ENCODE measurements around the gene TIMP2. TPM values are rescaled to one million over a fixed set of nuclear protein-coding genes. Genes with fewer than 3 reads are reported as not detected.
A peak's percentile ranks its signal among the peaks of the same experiment; 100 is the strongest.

The TIMP2 gene
- polyA plus RNA-seq, 1 donor: 89.2 TPM

- Histone ChIP-seq H3K4me1 (ENCODE audit: control insufficient read depth, insufficient read depth, low read length) (peaks cover 34% of the 10 kb centered on the region), H3K27me3 (ENCODE audit: control insufficient read depth, insufficient read depth, low read length) (no peaks in the 10 kb centered on the region), H3K36me3 (ENCODE audit: control insufficient read depth, insufficient read depth, low read length) (no peaks in the 10 kb centered on the region), H3K9me3 (ENCODE audit: control insufficient read depth, low read depth, low read length) (no peaks in the 10 kb centered on the region), H3K27ac (ENCODE audit: low read length) (no peak overlapping the region), H3K4me3 (ENCODE audit: low read length) (no peak overlapping the region)
- no peak for DNase-seq
- no CpG with 5 or more reads among the region's 12 CpGs for WGBS (ENCODE audit: insufficient coverage, low lambda C conversion rate)
Observed at GRCh38 chr17:78957128-78957527, 31.9 kb upstream of the TIMP2 start.

DNA sequence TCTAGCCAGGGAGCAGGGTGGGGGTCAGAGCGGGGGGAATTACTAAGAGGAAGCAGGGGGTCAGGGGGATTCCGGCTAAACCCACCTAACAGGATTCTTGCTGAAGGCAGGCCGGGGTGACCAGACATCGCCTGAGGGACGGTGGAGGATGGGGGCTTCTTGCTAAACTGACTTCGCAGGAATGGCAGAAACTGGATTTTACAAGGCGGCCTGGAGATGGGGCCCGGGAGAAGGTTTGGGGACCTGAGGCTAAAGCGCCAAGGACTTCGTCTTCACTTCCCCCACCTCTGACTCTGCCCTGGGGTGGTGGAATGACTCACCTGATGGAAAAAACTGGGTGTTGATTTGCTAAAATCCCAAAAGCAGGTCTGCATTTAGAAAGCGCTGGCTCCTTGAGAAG is 31.1 kb upstream of the TIMP2 start:
- Histone ChIP-seq H3K4me3 (ENCODE audit: low read length) (no peak overlapping the region), H3K9me3 (ENCODE audit: control insufficient read depth, low read depth, low read length) (no peaks in the 10 kb centered on the region), H3K27ac (ENCODE audit: low read length) (no peak overlapping the region), H3K36me3 (ENCODE audit: control insufficient read depth, insufficient read depth, low read length) (no peaks in the 10 kb centered on the region), H3K27me3 (ENCODE audit: control insufficient read depth, insufficient read depth, low read length) (no peaks in the 10 kb centered on the region), H3K4me1 (ENCODE audit: control insufficient read depth, insufficient read depth, low read length) (peaks cover 32% of the 10 kb centered on the region)
- 96% methylated on average over 4 of the region's 11 CpGs for WGBS (ENCODE audit: insufficient coverage, low lambda C conversion rate)
- no peak for DNase-seq

DNA sequence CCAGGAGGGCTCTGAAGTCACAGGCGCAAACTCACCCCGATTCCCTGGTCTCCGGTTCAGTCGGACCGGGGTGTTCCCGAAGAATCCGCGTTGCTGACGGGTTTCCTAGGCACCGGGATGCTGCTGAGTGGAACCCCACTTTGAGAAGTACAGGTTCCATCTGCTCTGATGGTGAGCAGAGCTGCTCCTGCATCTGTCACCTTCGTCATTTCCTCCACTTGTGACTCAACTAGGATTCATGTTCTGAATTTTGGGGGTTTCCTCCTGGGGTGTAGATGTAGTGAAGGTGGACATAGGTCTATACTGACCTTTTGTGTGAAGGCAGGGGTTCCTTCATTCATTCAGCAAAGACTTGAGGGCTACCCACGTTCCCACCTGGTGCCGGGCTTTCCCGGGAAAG is 29.5 kb upstream of the TIMP2 start:
- no peak overlapping the region for H3K4me3 ChIP-seq (ENCODE audit: low read length)
- H3K36me3 ChIP-seq (ENCODE audit: control insufficient read depth, insufficient read depth, low read length): no peaks in the 10 kb centered on the region
- no peak for DNase-seq
- H3K4me1 ChIP-seq (ENCODE audit: control insufficient read depth, insufficient read depth, low read length): peaks cover 28% of the 10 kb centered on the region
- H3K27me3 ChIP-seq (ENCODE audit: control insufficient read depth, insufficient read depth, low read length): no peaks in the 10 kb centered on the region
- H3K9me3 ChIP-seq (ENCODE audit: control insufficient read depth, low read depth, low read length): peaks cover 6% of the 10 kb centered on the region
- no CpG with 5 or more reads among the region's 14 CpGs for WGBS (ENCODE audit: insufficient coverage, low lambda C conversion rate)
- H3K27ac ChIP-seq (ENCODE audit: low read length): no peak overlapping the region

DNA sequence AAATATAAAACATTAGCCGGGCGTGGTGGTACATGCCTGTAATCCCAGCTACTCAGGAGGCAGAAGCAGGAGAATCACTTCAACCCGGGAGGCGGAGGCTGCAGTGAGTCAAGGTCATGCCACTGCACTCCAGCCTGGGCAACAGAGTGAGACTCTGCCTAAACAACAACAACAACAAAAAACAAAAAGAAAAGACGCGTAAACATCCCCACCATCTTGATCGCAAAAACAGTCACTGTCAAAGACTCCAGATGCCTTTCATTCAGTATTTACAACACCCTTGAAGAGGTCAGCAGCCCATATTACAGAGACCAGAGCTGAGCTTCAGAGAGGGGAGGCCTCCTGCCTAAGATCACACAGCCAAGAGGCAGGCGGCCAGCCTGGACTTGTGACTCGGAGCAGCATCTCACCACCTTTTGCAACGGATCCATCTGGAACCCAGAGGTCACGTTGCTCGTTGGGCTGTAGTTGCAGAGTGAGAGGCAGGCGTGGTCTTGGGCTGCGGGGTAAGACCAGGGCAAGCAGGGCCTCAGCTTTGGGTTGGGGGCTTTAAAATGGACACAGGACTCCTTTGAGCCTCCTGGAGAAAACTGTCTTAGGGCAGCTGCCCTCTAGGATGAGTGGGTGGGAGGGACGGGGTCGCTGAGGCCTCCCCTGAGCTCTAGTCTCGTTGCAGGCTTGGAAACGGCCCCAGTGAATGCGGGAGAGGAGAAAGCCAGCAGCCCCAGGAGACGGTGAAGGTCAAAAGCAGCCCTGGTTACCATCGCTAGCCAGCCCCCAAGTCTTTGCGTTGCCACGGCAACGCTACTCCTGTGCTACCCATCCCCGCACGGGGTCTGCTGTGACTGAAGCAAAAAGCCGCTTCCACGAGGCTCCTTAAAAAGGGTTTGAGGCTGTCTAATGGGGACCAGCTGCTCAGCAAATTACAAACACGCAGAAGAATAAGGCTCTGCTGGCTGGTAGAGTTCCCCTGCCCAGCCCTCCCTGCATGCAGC is 28.5 kb upstream of the TIMP2 start:
- WGBS (ENCODE audit: insufficient coverage, low lambda C conversion rate): no CpG with 5 or more reads among the region's 29 CpGs
- Histone ChIP-seq H3K4me3 (ENCODE audit: low read length) (no peak overlapping the region), H3K9me3 (ENCODE audit: control insufficient read depth, low read depth, low read length) (peaks cover 6% of the 10 kb centered on the region), H3K27me3 (ENCODE audit: control insufficient read depth, insufficient read depth, low read length) (no peaks in the 10 kb centered on the region), H3K27ac (ENCODE audit: low read length) (no peak overlapping the region), H3K4me1 (ENCODE audit: control insufficient read depth, insufficient read depth, low read length) (peaks cover 21% of the 10 kb centered on the region), H3K36me3 (ENCODE audit: control insufficient read depth, insufficient read depth, low read length) (no peaks in the 10 kb centered on the region)
- DNase-seq: no peak

- Histone ChIP-seq H3K27me3 (ENCODE audit: control insufficient read depth, insufficient read depth, low read length) (no peaks in the 10 kb centered on the region), H3K4me3 (ENCODE audit: low read length) (no peak overlapping the region), H3K36me3 (ENCODE audit: control insufficient read depth, insufficient read depth, low read length) (no peaks in the 10 kb centered on the region), H3K27ac (ENCODE audit: low read length) (no peak overlapping the region), H3K4me1 (ENCODE audit: control insufficient read depth, insufficient read depth, low read length) (peaks cover 18% of the 10 kb centered on the region), H3K9me3 (ENCODE audit: control insufficient read depth, low read depth, low read length) (peaks cover 6% of the 10 kb centered on the region)
- WGBS (ENCODE audit: insufficient coverage, low lambda C conversion rate): no CpG with 5 or more reads among the region's 10 CpGs
- DNase-seq: no peak
Observed at GRCh38 chr17:78952706-78953105, 27.5 kb upstream of the TIMP2 start.

GRCh38 chr17:78951967-78952551 is 26.9 kb upstream of the TIMP2 start:
- peak in 1 of 2 donors; percentile 62 for DNase-seq
- peaks cover 25% of the 10 kb centered on the region for H3K4me1 ChIP-seq (ENCODE audit: control insufficient read depth, insufficient read depth, low read length)
- peaks cover 6% of the 10 kb centered on the region for H3K9me3 ChIP-seq (ENCODE audit: control insufficient read depth, low read depth, low read length)
- no CpG with 5 or more reads among the region's 12 CpGs for WGBS (ENCODE audit: insufficient coverage, low lambda C conversion rate)
- H3K27me3 ChIP-seq (ENCODE audit: control insufficient read depth, insufficient read depth, low read length): no peaks in the 10 kb centered on the region
- H3K27ac ChIP-seq (ENCODE audit: low read length): peak overlapping the region; percentile 55
- H3K4me3 ChIP-seq (ENCODE audit: low read length): no peak overlapping the region
- H3K36me3 ChIP-seq (ENCODE audit: control insufficient read depth, insufficient read depth, low read length): no peaks in the 10 kb centered on the region

- DNase-seq: no peak
- no peak overlapping the region for H3K27ac ChIP-seq (ENCODE audit: low read length)
- no CpG with 5 or more reads among the region's 2 CpGs for WGBS (ENCODE audit: insufficient coverage, low lambda C conversion rate)
- H3K9me3 ChIP-seq (ENCODE audit: control insufficient read depth, low read depth, low read length): peaks cover 6% of the 10 kb centered on the region
- H3K27me3 ChIP-seq (ENCODE audit: control insufficient read depth, insufficient read depth, low read length): no peaks in the 10 kb centered on the region
- H3K4me1 ChIP-seq (ENCODE audit: control insufficient read depth, insufficient read depth, low read length): peaks cover 29% of the 10 kb centered on the region
- H3K36me3 ChIP-seq (ENCODE audit: control insufficient read depth, insufficient read depth, low read length): no peaks in the 10 kb centered on the region
- no peak overlapping the region for H3K4me3 ChIP-seq (ENCODE audit: low read length)
Observed at GRCh38 chr17:78950870-78951269, 25.7 kb upstream of the TIMP2 start.

DNA sequence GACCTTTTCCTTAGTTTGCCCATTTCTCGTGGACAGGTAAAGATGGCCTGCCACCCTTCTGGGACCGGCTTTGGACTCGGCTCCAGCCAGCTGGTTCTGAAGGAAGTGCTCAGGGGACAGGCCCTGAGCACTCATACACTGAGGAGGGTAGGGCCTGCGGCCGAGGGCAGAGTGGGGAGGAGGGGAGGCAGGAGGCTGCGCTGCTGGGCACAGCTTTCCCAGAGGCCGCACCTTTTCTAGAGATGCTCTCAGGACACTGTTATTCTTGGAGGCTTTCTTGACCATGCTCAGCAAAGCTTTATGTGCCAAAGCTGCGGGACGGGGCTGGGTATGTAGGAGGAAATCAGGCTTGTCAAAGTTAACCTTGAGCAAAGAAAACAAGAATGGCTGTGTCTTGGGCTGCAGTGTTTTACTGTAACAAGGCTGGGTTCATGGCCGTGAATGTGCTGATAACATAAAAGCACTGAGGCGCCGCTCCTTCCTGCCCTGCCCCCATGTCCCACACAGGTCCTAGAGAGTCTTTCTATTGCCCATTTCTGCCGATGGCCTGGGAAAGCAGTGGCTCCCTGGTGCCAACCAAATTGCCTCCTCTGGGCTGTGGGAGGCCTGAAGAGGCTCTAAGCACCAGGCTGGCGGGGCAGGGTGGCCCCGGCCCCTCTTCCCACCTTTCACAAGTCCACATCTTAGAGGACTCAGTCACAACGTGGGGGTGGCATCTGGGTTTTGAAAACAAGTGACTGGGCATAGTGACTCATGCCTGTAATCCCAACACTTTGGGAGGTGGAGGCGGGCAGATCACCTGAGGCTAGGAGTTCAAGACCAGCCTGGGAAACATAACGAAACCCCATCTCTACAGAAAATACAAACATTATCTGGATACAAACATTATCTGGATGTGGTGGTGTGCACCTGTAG is 22.3 kb upstream of the TIMP2 start:
- Histone ChIP-seq H3K4me1 (ENCODE audit: control insufficient read depth, insufficient read depth, low read length) (peaks cover 24% of the 10 kb centered on the region), H3K9me3 (ENCODE audit: control insufficient read depth, low read depth, low read length) (peaks cover 6% of the 10 kb centered on the region), H3K36me3 (ENCODE audit: control insufficient read depth, insufficient read depth, low read length) (no peaks in the 10 kb centered on the region), H3K4me3 (ENCODE audit: low read length) (no peak overlapping the region), H3K27ac (ENCODE audit: low read length) (peak overlapping the region; percentile 74), H3K27me3 (ENCODE audit: control insufficient read depth, insufficient read depth, low read length) (no peaks in the 10 kb centered on the region)
- WGBS (ENCODE audit: insufficient coverage, low lambda C conversion rate): no CpG with 5 or more reads among the region's 18 CpGs
- DNase-seq: peak in 1 of 2 donors; percentile 76

DNA sequence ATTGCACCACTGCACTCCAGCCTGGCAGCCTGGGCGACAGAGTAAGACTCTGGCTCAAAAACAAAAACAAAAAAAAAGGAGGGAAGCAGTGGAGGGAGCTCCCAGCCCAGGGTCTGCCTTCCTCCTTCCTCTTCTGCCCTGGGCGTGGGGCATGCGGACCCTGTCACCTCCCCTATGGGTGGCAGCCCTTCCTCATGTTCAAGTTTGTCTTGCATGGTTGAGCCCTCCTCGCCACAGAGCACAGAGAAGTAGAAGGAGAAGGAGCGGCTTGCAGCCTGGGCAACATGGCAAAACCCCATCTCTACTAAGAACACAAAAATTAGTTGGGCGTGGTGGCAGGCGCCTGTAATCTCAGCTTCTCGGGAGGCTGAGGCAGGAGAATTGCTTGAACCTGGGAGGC is 21.4 kb upstream of the TIMP2 start:
- H3K27ac ChIP-seq (ENCODE audit: low read length): no peak overlapping the region
- WGBS (ENCODE audit: insufficient coverage, low lambda C conversion rate): no CpG with 5 or more reads among the region's 8 CpGs
- H3K27me3 ChIP-seq (ENCODE audit: control insufficient read depth, insufficient read depth, low read length): no peaks in the 10 kb centered on the region

DNA sequence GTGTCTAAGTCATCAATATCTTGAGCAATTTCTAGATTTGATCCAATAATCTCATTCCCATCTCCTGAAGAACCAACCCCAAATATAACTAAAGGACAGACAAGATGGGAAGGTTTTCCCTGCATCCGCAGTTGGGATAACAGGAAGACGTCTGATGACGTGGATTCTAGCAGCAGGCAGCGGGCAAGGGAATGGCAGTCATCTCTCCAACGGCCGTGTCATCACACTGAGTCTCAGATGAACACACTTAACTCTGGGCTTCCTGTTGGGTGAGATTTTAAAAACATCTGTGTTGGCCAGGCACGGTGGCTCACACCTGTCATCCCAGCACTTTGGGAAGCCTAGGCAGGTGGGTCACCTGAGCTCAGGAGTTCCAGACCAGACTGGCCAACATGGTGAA is 20.9 kb upstream of the TIMP2 start:
- H3K36me3 ChIP-seq (ENCODE audit: control insufficient read depth, insufficient read depth, low read length): no peaks in the 10 kb centered on the region
- WGBS (ENCODE audit: insufficient coverage, low lambda C conversion rate): no CpG with 5 or more reads among the region's 7 CpGs
- H3K27me3 ChIP-seq (ENCODE audit: control insufficient read depth, insufficient read depth, low read length): no peaks in the 10 kb centered on the region
- H3K4me3 ChIP-seq (ENCODE audit: low read length): no peak overlapping the region
- no peak overlapping the region for H3K27ac ChIP-seq (ENCODE audit: low read length)
- H3K9me3 ChIP-seq (ENCODE audit: control insufficient read depth, low read depth, low read length): peaks cover 6% of the 10 kb centered on the region
- no peak for DNase-seq
- peaks cover 15% of the 10 kb centered on the region for H3K4me1 ChIP-seq (ENCODE audit: control insufficient read depth, insufficient read depth, low read length)

More for the DNA sequence above, 21.4 kb upstream of the TIMP2 start:
- H3K4me3 ChIP-seq (ENCODE audit: low read length): no peak overlapping the region
- H3K36me3 ChIP-seq (ENCODE audit: control insufficient read depth, insufficient read depth, low read length): no peaks in the 10 kb centered on the region
- peaks cover 16% of the 10 kb centered on the region for H3K4me1 ChIP-seq (ENCODE audit: control insufficient read depth, insufficient read depth, low read length)
- peaks cover 6% of the 10 kb centered on the region for H3K9me3 ChIP-seq (ENCODE audit: control insufficient read depth, low read depth, low read length)
- DNase-seq: no peak
